ENCODE measurements around the gene GEMIN4.

DNA sequence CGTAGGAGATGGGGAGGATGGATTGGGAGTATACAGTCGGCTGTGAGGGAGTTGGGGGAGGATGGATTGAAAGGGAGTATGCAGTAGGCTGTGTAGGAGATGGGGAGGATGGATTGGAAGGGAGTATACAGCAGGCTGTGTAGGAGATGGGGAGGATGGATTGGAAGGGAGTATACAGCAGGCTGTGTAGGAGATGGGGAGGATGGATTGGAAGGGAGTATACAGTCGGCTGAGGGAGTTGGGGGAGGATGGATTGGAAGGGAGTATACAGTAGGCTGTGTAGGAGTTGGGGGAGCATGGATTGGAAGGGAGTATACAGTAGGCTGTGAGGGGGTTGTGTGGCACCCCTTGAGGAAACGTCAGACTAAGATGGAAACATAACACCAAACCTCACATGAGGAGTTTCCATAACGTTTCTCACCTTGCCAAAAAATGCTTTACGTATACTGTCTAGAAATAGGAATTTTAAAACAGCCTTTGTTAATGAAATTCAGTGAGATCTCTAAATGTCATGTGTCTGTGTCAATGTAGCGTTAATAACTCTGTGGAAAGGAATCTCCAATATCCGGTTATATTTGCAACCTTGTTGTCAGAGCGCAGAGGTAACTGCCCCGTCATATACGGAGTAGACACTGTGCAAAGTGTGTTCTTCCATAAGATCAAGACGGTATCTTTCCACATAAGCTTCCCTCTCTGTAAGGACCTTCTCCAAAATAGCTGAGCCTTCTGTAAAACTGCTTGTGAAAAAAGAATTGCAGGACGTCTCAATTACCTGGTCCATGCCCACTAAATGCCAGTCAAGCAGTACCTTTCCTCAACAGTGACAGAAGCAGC, 31.1 kb downstream of the GEMIN4 start:
- TF ChIP-seq, protein P1, sequence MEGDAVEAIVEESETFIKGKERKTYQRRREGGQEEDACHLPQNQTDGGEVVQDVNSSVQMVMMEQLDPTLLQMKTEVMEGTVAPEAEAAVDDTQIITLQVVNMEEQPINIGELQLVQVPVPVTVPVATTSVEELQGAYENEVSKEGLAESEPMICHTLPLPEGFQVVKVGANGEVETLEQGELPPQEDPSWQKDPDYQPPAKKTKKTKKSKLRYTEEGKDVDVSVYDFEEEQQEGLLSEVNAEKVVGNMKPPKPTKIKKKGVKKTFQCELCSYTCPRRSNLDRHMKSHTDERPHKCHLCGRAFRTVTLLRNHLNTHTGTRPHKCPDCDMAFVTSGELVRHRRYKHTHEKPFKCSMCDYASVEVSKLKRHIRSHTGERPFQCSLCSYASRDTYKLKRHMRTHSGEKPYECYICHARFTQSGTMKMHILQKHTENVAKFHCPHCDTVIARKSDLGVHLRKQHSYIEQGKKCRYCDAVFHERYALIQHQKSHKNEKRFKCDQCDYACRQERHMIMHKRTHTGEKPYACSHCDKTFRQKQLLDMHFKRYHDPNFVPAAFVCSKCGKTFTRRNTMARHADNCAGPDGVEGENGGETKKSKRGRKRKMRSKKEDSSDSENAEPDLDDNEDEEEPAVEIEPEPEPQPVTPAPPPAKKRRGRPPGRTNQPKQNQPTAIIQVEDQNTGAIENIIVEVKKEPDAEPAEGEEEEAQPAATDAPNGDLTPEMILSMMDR (IDR thresholded peaks at IDR 0.05; ENCODE audit: low read depth, low read length), result no peak
- TF ChIP-seq EZH2phosphoT487 (IDR thresholded peaks at IDR 0.05; ENCODE audit: low read depth), result no peak
